NCI-H69 (cell line): ENCODE measurements around the gene APOBEC3F.
"Not testable (repeated sequence)": the region's sequence is repeated elsewhere in the genome, so short reads cannot be mapped to it uniquely, and the experiment has no call there.

Source experiments
- DNase-seq: peaks from one replicate; lab custom pipeline; 2025; lab: John Stamatoyannopoulos, UW

APOBEC3F gene

GRCh38 chr22:39073981-39074380 is 33.3 kb downstream of the APOBEC3F start:
- DNase-seq: no peak

DNA sequence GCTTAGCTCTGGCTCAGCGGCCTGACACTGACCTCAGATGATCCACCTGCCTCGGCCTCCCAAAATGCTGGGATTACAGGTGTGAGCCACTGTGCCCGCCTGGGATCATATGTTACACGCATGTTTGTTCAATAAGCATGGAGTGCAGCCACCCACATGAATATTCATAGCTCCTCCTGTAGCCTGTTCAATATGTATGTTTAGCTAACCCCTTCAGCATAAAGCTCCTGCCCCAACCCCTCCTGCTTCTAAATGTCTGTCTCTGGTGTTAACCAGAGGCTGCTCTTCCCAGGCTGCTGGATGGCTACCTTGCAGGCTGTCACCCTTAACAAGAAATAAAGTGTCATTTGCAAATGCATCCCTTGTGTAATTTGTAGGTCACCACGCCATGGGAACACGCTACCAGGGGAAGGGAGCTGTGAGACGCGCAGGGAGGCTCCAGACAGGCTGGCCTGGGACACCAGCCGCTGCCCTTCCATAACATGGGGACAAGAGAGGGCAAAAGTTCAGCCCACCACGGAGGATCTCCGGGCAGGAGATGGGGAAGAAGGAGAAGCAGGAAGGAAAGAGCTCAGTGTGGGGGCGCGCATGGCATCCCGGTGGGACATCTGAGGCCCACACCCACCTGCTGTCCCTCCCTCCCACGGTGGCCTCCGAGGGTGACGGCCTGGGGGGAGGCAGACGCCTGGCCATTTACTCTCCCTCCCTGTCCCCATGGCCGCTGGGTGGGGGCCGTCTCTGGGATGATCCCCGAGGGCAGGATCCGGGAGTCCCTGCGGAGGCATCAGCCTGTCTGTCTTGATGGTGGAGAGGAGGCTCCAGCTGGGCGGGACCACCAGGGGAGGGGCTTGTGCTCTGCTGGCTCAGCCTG is 35.7 kb downstream of the APOBEC3F start:
- DNase-seq: not testable (repeated sequence)

- not testable (repeated sequence) for DNase-seq
These were observed 36.6 kb downstream of the APOBEC3F start, which contains the start of gene APOBEC3G for GRCh38 chr22:39077026-39077840. Gene APOBEC3G (plus strand): TSS chr22:39077275. CDS start chr22:39077362, 87 bp downstream.

- not testable (repeated sequence) for DNase-seq
These were observed 37.2 kb downstream of the APOBEC3F start for GRCh38 chr22:39077912-39078311.

DNA sequence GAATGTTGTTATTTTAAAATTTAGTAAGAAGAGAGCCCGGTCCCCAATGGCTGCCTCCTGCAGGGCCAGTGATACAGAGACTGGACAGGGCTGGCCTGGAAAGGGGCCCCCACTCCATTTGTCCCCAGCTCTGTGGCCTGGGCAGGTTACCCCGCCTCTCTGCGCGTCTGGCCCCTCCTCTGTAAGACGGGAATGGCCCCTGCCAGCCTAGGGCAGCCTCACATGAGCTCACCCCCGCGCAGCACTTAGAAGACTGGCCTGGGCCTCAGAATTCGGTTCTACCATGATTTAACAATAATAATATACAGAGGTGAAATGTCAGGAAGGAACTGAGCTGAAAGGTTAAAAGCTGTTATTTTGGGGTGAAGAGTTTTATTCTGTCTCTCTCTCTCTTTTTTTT is 37.7 kb downstream of the APOBEC3F start:
- no peak for DNase-seq

- DNase-seq: not testable (repeated sequence)
These were observed 38.5 kb downstream of the APOBEC3F start for GRCh38 chr22:39079054-39079637.

DNA sequence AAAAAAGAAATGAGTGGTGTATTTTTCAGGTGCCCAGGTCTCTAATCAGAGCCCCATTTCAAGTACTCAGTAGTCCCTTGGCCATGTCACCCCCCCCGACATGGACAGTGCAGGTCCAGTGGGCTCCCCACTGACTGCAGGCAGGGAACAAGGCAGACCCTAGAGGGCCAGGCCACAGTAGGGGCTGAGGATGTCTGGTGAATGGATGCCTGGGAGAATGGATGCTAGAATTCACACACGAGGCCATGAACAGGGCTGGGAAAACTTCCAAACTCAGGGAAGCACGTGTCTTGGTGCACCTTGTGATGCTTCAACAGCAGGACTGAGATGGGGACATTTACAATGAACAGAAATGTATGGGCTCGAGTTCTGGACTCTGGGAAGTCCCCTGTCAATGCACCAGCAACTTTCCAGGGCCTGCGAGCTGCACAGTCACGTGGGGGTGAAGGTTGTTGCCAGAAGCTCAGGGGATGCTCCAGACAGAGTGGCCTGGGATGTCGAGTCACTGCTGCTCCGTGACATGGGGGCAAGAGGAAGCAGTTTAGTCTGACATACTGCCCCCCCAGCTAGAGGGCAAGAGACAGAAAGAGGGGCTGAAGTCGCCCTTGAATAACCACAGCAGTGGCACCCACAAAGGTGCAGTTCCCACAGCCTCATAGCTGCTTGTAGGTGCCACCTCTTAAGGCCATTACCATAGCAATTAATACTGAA is 39.5 kb downstream of the APOBEC3F start:
- DNase-seq: no peak

DNA sequence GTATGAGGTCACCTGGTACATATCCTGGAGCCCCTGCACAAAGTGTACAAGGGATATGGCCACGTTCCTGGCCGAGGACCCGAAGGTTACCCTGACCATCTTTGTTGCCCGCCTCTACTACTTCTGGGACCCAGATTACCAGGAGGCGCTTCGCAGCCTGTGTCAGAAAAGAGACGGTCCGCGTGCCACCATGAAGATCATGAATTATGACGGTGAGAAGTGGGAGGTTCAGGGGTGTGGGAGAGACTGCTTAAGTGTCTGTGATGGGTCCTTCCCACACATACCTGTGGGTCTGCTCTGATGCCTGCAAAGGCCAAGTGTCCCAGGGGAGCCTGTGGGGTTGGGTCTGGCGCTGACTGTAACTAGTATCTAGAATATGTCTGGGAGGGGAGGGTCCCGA is 40.4 kb downstream of the APOBEC3F start:
- no peak for DNase-seq

DNA sequence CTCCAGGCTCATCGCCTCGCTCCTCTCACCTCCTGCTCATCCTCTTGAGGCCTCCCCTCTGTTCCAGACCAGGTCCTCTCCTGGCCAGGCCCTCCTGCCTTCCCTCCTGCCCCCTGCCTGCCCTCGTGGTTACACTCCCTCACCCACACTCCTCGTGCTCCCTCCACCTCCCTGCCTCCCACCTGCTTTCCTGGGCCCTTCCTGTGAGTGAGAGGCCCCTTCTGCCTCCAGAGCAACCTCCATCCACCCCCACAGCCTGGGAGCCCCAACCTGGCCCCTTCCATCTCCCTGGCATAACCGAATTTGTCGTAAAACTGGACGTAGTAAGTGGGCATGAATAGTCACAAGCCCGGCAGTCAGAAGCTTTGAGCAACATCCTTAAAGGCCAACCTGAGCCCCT is 40.9 kb downstream of the APOBEC3F start:
- DNase-seq: no peak

- DNase-seq: no peak
These were observed 42.8 kb downstream of the APOBEC3F start for GRCh38 chr22:39083212-39084165.

GRCh38 chr22:39084666-39085065 is 44.0 kb downstream of the APOBEC3F start:
- no peak for DNase-seq

DNA sequence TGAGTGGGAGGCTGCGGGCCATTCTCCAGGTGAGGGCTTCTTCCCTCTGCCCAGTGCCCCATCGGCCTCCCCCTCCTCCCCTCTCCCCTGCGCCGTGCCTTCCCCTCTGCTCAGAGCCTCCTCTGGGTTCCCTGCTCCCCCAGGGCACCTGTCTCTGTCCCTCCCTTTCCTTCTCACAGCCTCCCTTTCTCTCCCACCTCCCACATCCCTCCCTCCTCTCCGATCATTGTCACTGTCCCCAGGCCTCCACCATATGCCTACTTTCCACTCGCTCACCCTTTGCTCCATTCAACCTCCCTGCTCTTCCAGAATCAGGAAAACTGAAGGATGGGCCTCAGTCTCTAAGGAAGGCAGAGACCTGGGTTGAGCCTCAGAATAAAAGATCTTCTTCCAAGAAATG is 46.4 kb downstream of the APOBEC3F start:
- DNase-seq: no peak

- no peak for DNase-seq
These were observed 47.4 kb downstream of the APOBEC3F start for GRCh38 chr22:39087881-39088684.

DNA sequence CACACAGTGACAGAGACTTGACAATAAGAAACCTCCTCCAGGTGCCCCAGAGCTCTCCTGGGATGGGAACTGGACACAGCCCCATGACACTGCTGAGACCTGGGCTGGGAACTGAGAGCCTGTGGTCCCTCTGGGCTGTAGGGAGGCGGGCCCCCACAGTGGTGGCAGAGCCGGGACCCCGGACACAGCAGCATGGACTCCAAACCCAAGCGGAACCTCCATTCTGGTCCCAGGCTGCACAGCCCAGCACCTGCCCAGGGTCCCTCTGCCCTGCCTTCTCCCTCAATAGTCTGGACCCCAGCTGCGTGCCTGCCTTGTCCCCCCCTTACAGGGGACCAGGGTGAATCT is 48.0 kb downstream of the APOBEC3F start:
- no peak for DNase-seq

GRCh38 chr22:39089928-39090327 is 49.3 kb downstream of the APOBEC3F start:
- DNase-seq: no peak

DNA sequence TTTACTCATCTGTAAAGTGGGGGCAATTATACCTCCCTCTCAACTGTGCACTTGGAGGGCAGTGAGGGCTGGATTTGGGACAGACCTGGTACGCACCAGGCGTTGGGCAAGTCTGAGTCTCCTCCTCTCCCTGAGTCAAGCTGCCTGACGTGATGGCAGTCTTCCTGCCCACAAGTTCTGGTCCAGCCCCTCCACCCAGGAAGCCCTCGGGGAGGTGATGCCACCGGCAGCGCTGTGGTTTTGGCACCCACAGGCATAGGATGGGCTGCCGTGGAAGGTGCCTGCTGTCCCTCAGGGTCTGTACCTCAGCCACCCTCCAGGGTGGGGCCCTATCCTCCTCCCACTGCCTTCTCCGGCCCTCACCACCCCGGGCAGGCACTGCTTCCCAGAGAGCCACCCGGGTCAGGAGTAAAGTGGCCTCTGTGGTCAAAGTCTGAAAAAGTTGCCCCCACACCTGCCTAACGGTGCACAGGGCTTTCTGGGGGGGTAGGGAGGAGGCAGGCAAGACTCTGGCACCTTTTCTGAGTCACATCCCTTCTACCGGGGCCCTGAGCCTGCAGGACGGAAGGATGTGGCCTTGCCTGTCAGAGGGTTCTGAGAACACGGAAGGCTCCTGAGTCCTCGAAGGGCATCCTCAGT is 49.9 kb downstream of the APOBEC3F start:
- no peak for DNase-seq

DNA sequence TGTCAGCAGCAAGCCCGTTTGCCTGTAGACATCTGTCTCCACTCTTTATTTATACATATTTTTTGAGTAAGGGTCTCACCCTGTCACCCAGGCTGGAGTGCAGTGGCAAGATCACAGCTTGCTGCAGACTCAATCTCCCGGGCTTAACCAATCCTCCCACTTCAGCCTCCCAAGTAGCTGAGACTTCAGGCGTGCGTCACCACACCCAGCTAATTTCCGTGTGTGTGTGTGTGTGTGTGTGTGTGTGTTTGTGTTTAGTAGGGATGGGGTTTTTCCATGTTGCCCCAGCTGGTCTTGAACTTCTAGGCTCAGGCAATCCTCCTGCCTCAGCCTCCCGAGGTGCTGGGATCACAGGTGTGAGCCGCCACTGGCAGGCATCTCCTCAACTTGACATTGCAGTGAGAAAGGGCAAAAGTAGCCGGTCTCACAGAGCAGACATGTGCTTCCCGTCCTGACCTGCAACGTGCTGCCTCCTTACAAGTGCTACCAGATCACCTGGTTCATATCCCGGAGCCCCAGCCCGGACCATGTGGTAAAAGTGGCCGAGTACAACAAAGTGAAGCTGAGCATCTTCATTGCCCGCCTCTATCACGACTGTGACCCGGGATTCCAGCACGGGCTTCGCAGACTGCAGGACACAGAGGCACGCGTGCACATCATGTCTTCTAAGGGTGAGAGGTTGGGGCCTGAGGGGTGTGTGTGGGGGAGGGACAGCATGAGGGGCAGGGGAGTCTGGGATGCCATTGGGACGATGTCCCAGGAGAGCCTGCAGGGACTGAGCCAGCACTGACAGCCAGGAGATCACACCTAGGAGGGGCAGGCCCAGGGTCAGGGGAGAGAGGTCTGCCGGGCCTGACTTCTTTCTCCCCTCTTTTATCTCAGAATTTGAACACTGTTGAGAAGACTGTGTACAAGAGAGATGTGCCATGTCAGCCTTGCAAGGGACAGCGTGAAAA is 50.7 kb downstream of the APOBEC3F start:
- DNase-seq: no peak

- DNase-seq: no peak
These were observed 51.6 kb downstream of the APOBEC3F start for GRCh38 chr22:39092111-39092862.
